SK-N-SH (cell line): Measurements from ENCODE around the gene HTR1B. TPM values are rescaled to one million over a fixed set of nuclear protein-coding genes. Genes with fewer than 3 reads are reported as not detected.

Source experiments
- CTCF ChIA-PET: fragments of 300-600, 350-600 bp; formaldehyde crosslinking; extraction: SDS; loops from one replicate; lab custom pipeline; 2021; lab: Yijun Ruan, JAX
- POLR2A ChIA-PET: fragments of 350-600 bp; sonication (Branson Sonifier 250); formaldehyde crosslinking; extraction: SDS; loops from one replicate; lab custom pipeline; 2020; ENCODE audit warnings: antibody characterized with exemption, inconsistent platforms; lab: Yijun Ruan, JAX
- DNase-seq: peaks from one replicate; pipeline ENCODE4 v3.0.0; 2012
- H2AFZ ChIP-seq: fragments of 200-600 bp; sonication (generic); 2 replicates; pipeline ENCODE4 v1.8.1; 2016; ENCODE audit warnings: antibody characterized with exemption, mild to moderate bottlenecking, low read depth
- H3F3A ChIP-seq: fragments of 200-600 bp; sonication (generic); replicated peaks from 2 replicates; pipeline ENCODE3; 2016; ENCODE audit warnings: antibody characterized with exemption, mild to moderate bottlenecking; ENCODE audit not compliant: insufficient read depth
- H3K27ac ChIP-seq, 2 experiments: fragments of 200-500 bp in 1 of 2; fragments of 200-600 bp in 1 of 2; sonication (Bioruptor generic) in 1 of 2; sonication (generic), shearing (Covaris generic) in 1 of 2; 2 replicates each; pipeline versions ENCODE4 v1.5.1 to v1.6.1; 2014 to 2016; ENCODE audit warnings: low read depth in 2 of 2, inconsistent platforms in 1 of 2, low read length in 1 of 2, mild to moderate bottlenecking in 1 of 2, mixed read lengths in 1 of 2
- H3K27me3 ChIP-seq: fragments of 200-600 bp; sonication (generic), shearing (Covaris generic); 2 replicates; pipeline ENCODE4 v1.6.1; 2016; ENCODE audit warnings: mixed run types; ENCODE audit not compliant: insufficient read depth
- H3K36me3 ChIP-seq, 2 experiments: fragments of 200-500 bp in 1 of 2; fragments of 200-600 bp in 1 of 2; sonication (Bioruptor generic) in 1 of 2; sonication (generic) in 1 of 2; replicated peaks in 1 of 2; 2 replicates each; pipeline versions ENCODE3 to v1.5.1; 2014 to 2016; ENCODE audit warnings: low read length in 1 of 2, mild to moderate bottlenecking in 1 of 2; ENCODE audit not compliant: insufficient read depth in 2 of 2, control insufficient read depth in 1 of 2
- H3K4me1 ChIP-seq, 2 experiments: fragments of 200-500 bp in 1 of 2; fragments of 200-600 bp in 1 of 2; sonication (Bioruptor generic) in 1 of 2; sonication (generic), shearing (Covaris generic) in 1 of 2; 2 replicates each; pipeline versions ENCODE4 v1.5.1 to v1.6.1; 2014 to 2016; ENCODE audit warnings: low read depth in 1 of 2, low read length in 1 of 2, mixed run types in 1 of 2; ENCODE audit not compliant: insufficient read depth in 2 of 2, control insufficient read depth in 1 of 2
- H3K4me2 ChIP-seq: fragments of 200-600 bp; sonication (generic), shearing (Covaris generic); 2 replicates; pipeline ENCODE4 v1.6.1; 2017; ENCODE audit warnings: mixed run types
- H3K4me3 ChIP-seq, 2 experiments: fragments of 200-500 bp in 1 of 2; fragments of 200-600 bp in 1 of 2; sonication (Bioruptor generic) in 1 of 2; sonication (generic), shearing (Covaris generic) in 1 of 2; 2 replicates each; pipeline versions ENCODE4 v1.5.1 to v1.8.1; 2014 to 2016; ENCODE audit warnings: low read depth in 2 of 2, inconsistent platforms in 1 of 2, low read length in 1 of 2, mild to moderate bottlenecking in 1 of 2, mixed read lengths in 1 of 2, moderate library complexity in 1 of 2
- H3K79me2 ChIP-seq: fragments of 200-600 bp; sonication (generic); 2 replicates; pipeline ENCODE4 v1.8.1; 2017; ENCODE audit warnings: mild to moderate bottlenecking; ENCODE audit not compliant: insufficient read depth
- H3K9ac ChIP-seq: fragments of 200-600 bp; sonication (generic); 2 replicates; pipeline ENCODE4 v1.6.1; 2017; ENCODE audit warnings: mixed run types
- H3K9me2 ChIP-seq: fragments of 200-600 bp; sonication (generic); 2 replicates; pipeline ENCODE4 v1.6.1; 2017; ENCODE audit warnings: mixed run types
- H3K9me3 ChIP-seq: fragments of 200-600 bp; sonication (generic); 2 replicates; pipeline ENCODE4 v1.6.1; 2017; ENCODE audit warnings: mixed run types, mild to moderate bottlenecking, moderate library complexity
- H4K20me1 ChIP-seq: fragments of 200-600 bp; sonication (generic); 2 replicates; pipeline ENCODE4 v1.6.1; 2017; ENCODE audit warnings: mild to moderate bottlenecking, mixed run types; ENCODE audit not compliant: insufficient read depth
- ELF1 ChIP-seq: IDR thresholded peaks from 2 replicates; pipeline ENCODE4 v1.4.0; 2012
- GABPA ChIP-seq: IDR thresholded peaks from 2 replicates; pipeline ENCODE4 v1.4.0; 2012; ENCODE audit warnings: low read depth, mild to moderate bottlenecking
- IRF3 ChIP-seq: fragments of 150-350 bp; IDR thresholded peaks from 2 replicates; pipeline ENCODE4 v1.6.1; 2016; ENCODE audit warnings: mild to moderate bottlenecking, low read depth, low read length
- RXRA ChIP-seq: IDR thresholded peaks from 2 replicates; pipeline ENCODE4 v1.4.0; 2012; ENCODE audit warnings: low read depth, mild to moderate bottlenecking, borderline replicate concordance
- SIN3A ChIP-seq: IDR thresholded peaks from 2 replicates; pipeline ENCODE4 v1.6.1; 2012; ENCODE audit warnings: low read depth, mild to moderate bottlenecking, low read length, moderate library complexity, borderline replicate concordance
- USF2 ChIP-seq: fragments of 150-350 bp; IDR thresholded peaks from 2 replicates; pipeline ENCODE4 v1.6.1; 2017; ENCODE audit warnings: antibody characterized with exemption, low read length, low read depth, borderline replicate concordance
- ZBTB33 ChIP-seq: IDR thresholded peaks from 2 replicates; pipeline ENCODE4 v1.4.0; 2012; ENCODE audit warnings: low read depth, borderline replicate concordance
- WGBS: methylation state at CpG from one replicate; pipeline ENCODE4 v1.1.6; 2017; ENCODE audit warnings: low lambda C conversion rate; 5-methylcytosine and 5-hydroxymethylcytosine counted together
- polyA plus RNA-seq, 3 experiments: library from polyadenylated mRNA; depleted of rRNA; stranded (reverse); fragments of >200 nt; gene quantifications; 2 replicates each; pipeline ENCODE4 v1.2.3, GENCODE V29; 2012

Gene HTR1B
- polyA plus RNA-seq, 1 of the 3 experiments (the other 2 are of a cell fraction) = 0.76 TPM

- TF ChIP-seq RXRA = peak; percentile 46; the same call in 1 of the 2 replicates
These were observed 6.6 kb downstream of the HTR1B start (continued) for GRCh38 chr6:77456531-77457248.

GRCh38 chr6:77455271-77455670, 8.0 kb downstream of the HTR1B start:
- no peak for DNase-seq
- H2AFZ ChIP-seq = peak overlapping the region; percentile 73
- peaks cover 0 to 14% of the 10 kb centered on the region in 2 experiments; a peak in 3 of 4 replicates for H3K4me1 ChIP-seq
- no peaks in the 10 kb centered on the region for H4K20me1 ChIP-seq
- no peaks in the 10 kb centered on the region for H3K79me2 ChIP-seq
- H3F3A ChIP-seq = peaks cover 16% of the 10 kb centered on the region
- ChIA-PET POLR2A (no interaction called here), CTCF (no interaction called here)
- no peak overlapping the region for H3K4me3 ChIP-seq
- no peaks in the 10 kb centered on the region for H3K9me2 ChIP-seq
- no peaks in the 10 kb centered on the region for H3K27me3 ChIP-seq
- H3K9me3 ChIP-seq = no peaks in the 10 kb centered on the region
- TF ChIP-seq IRF3 (no peak), GABPA (no peak), USF2 (no peak), ZBTB33 (no peak), SIN3A (no peak)
- H3K9ac ChIP-seq = 0 out of 2 replicates have a peak overlapping the region, but pooled peaks have one; percentile 15
- no peak overlapping the region for H3K4me2 ChIP-seq
- peak overlapping the region in 1 of 2 experiments; percentile 99; a peak in 2 of 4 replicates for H3K27ac ChIP-seq
- no peaks in the 10 kb centered on the region for H3K36me3 ChIP-seq

GRCh38 chr6:77454386-77454785, 8.9 kb downstream of the HTR1B start:
- Histone ChIP-seq H2AFZ (peak overlapping the region; percentile 73), H3K9me3 (no peaks in the 10 kb centered on the region), H3K27ac (peak overlapping the region in 1 of 2 experiments; percentile 99; a peak in 2 of 4 replicates), H3K4me2 (no peak overlapping the region), H3K4me3 (no peak overlapping the region), H3K9ac (peak overlapping the region; percentile 1; the same call in 1 of the 2 replicates), H3K27me3 (no peaks in the 10 kb centered on the region), H3K79me2 (no peaks in the 10 kb centered on the region), H3K36me3 (no peaks in the 10 kb centered on the region), H3K9me2 (no peaks in the 10 kb centered on the region), H3F3A (peaks cover 16% of the 10 kb centered on the region), H4K20me1 (no peaks in the 10 kb centered on the region), H3K4me1 (peaks cover 0 to 14% of the 10 kb centered on the region in 2 experiments; a peak in 3 of 4 replicates)
- TF ChIP-seq ELF1 (no peak), IRF3 (no peak)
- CTCF ChIA-PET = no interaction called here
- no peak for DNase-seq
- 52% methylated on average over 2 of the region's 2 CpGs for WGBS
- POLR2A ChIA-PET = no interaction called here
